Heart left ventricle (tissue), 13 donors: ENCODE data around the gene ACTR5.

Source experiments
- CTCF ChIP-seq, 12 donors: fragments of 200-600 bp; sonication (generic) in 4 of 12; IDR thresholded peaks; one replicate each; pipeline versions ENCODE4 v1.5.0 to v1.8.0; 2018 to 2022; ENCODE audit warnings: antibody characterized with exemption in 12 of 12, mild to moderate bottlenecking in 5 of 12
- POLR2A ChIP-seq, 2 donors: fragments of 450-650 bp; IDR thresholded peaks; one replicate each; pipeline ENCODE4 v1.6.1; 2017; ENCODE audit warnings: antibody characterized with exemption in 2 of 2, mild to moderate bottlenecking in 2 of 2, moderate library complexity in 2 of 2
- donor health status: ischemic (EF 13 %, LVEDD 7.1; RV severe dilation, severe dysfunction).
- donor health status: DM: no; HTN: yes; CAD: no.
- donor health status: DM: no; HTN: no; CAD: no.
- donor health status: ischemic (EF 25% LVEDD 6.9; RV normal size, moderate dysfunction).
- donor health status: ischemic (EF 25% LVEDD 5.7; RV mildly dilated, moderate dysfunction).
- donor health status: ischemic (EF 35%, LVEDD 5.7; RV mildly dilated, moderate dysfunction).
- donor health status: nonischemic (EF 11% LVEDD 7.7; RV severe dilation, severe dysfunction).
- donor health status: DM: yes; HTN: yes; CAD: no.
- donor health status: PGD.
- donor health status: ischemic (EF 29% LVEDD 5.4; RV normal size, mild dysfunction).
- donor health status: nonischemic (EF 23%, LVEDD 6.1; RV moderate dilation, normal function).

GRCh38 chr20:38748861-38749149, 545 bp downstream of the ACTR5 start:
- TF ChIP-seq POLR2A (IDR thresholded peaks at IDR 0.05) (no peak), CTCF (IDR thresholded peaks at IDR 0.05) (no peak)
